ENCODE data around the gene CAPN1. TPM values are rescaled to one million over a fixed set of nuclear protein-coding genes. Genes with fewer than 3 reads are reported as not detected.
"Not testable (repeated sequence)": the region's sequence is repeated elsewhere in the genome, so short reads cannot be mapped to it uniquely, and the experiment has no call there.

CAPN1 gene
- total and polyA plus RNA-seq, 2 donors (not counting 1 experiment from before 2014, with no cell fraction given), result 192 to 202 TPM

DNA sequence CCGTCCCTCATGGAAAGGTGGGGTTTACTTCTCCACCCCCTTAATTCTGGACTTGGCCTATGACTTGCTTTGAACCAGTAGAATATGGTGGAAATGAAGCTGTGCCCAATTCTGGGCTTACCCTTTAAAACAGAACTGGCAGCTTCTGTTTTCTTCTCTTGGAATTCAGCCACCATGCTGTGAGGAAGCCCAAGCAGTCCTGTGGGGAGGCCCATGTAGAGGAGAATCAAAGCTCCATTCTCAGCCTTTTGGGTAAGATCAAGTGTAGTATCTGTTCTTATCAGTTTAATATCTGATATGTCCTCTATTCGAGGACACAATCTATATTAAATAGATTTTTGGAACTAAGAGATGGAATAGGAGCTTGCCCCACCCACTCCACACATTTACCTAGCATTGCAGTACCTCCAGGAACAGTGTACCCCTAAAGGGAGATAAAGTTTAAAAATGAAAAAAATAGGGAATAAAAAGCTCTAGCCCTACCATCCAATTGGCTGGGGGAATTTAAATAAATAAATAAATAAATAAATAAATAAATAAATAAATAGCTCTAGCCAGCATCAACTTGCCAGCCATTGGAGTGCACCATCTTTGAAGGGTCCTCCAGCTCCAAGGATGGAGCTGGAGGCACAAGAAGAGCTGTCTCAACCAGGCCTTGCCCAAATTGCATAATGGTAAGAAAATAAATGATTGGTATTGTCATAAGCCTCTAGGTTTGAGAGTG, 34.2 kb upstream of the CAPN1 start:
- ChIA-PET CTCF (interaction anchor here (0.8 kb wide), 1 partner anchor 32 kb away, joined by 3 read pairs; no protein-coding TSS in a partner anchor), POLR2A (interaction anchor here (0.6 kb wide), 1 partner anchor 399 kb away, joined by 4 read pairs; no protein-coding TSS in a partner anchor)
- Mint-ChIP-seq H3K4me3 (no peak overlapping the region), H3K9me3 (ENCODE audit: insufficient read depth) (no peaks in the 10 kb centered on the region), H3K4me1 (peaks cover 37% of the 10 kb centered on the region), H3K27me3 (no peaks in the 10 kb centered on the region), H3K27ac (no peak overlapping the region)
- H3K4me1 ChIP-seq (ENCODE audit: control insufficient read depth in 2 of 2, insufficient read depth in 2 of 2, low read length in 2 of 2), result peaks cover 23 to 28% of the 10 kb centered on the region in 2 donors
- ATAC-seq (ENCODE audit: low read depth) (no peak), DNase-seq (no peak)
- no peaks in the 10 kb centered on the region for H3K9me3 ChIP-seq (ENCODE audit: control extremely low read depth in 1 of 3, control insufficient read depth in 2 of 3, insufficient read depth in 1 of 3, low read length in 2 of 3)
- no peaks in the 10 kb centered on the region for H3K79me2 ChIP-seq (ENCODE audit: control insufficient read depth, insufficient read depth, low read length)
- no peak overlapping the region for H3K9ac ChIP-seq (ENCODE audit: low read length)
- H2AFZ ChIP-seq (ENCODE audit: insufficient read depth, low read depth, low read length, poor library complexity, severe bottlenecking), result no peak overlapping the region
- no peak overlapping the region for H3K4me2 ChIP-seq (replicated peaks; ENCODE audit: low read depth, low read length, poor library complexity, severe bottlenecking)
- no CpG with 5 or more reads among the region's 2 CpGs for WGBS (ENCODE audit: insufficient coverage)
- no peaks in the 10 kb centered on the region for H4K20me1 ChIP-seq (ENCODE audit: control insufficient read depth, insufficient read depth, low read length, poor library complexity, severe bottlenecking)
- TF ChIP-seq EZH2 (IDR thresholded peaks at IDR 0.05; ENCODE audit: borderline replicate concordance, insufficient read depth, low read depth, low read length, poor library complexity, severe bottlenecking), result no peak
- TF ChIP-seq, protein P1, sequence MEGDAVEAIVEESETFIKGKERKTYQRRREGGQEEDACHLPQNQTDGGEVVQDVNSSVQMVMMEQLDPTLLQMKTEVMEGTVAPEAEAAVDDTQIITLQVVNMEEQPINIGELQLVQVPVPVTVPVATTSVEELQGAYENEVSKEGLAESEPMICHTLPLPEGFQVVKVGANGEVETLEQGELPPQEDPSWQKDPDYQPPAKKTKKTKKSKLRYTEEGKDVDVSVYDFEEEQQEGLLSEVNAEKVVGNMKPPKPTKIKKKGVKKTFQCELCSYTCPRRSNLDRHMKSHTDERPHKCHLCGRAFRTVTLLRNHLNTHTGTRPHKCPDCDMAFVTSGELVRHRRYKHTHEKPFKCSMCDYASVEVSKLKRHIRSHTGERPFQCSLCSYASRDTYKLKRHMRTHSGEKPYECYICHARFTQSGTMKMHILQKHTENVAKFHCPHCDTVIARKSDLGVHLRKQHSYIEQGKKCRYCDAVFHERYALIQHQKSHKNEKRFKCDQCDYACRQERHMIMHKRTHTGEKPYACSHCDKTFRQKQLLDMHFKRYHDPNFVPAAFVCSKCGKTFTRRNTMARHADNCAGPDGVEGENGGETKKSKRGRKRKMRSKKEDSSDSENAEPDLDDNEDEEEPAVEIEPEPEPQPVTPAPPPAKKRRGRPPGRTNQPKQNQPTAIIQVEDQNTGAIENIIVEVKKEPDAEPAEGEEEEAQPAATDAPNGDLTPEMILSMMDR (IDR thresholded peaks at IDR 0.05), result no peak
- intact Hi-C loops (cut with micrococcal nuclease), result no loop called here
- no peaks in the 10 kb centered on the region for H3K27me3 ChIP-seq (replicated peaks in 1 of 4; ENCODE audit: control extremely low read depth in 1 of 4, control insufficient read depth in 3 of 4, insufficient read depth in 4 of 4, low read length in 3 of 4)
- no peak overlapping the region for H3K4me3 ChIP-seq (ENCODE audit: control extremely low read depth in 1 of 5, extremely low read depth in 1 of 5, insufficient read depth in 1 of 5, low read depth in 2 of 5, low read length in 4 of 5)
- H3K36me3 ChIP-seq (replicated peaks in 1 of 2; ENCODE audit: control extremely low read depth in 1 of 2, control insufficient read depth in 1 of 2, extremely low read depth in 1 of 2, insufficient read depth in 2 of 2, low read length in 1 of 2), result no peaks in the 10 kb centered on the region
- H3K27ac ChIP-seq (ENCODE audit: low read length in 2 of 2), result no peak overlapping the region

DNA sequence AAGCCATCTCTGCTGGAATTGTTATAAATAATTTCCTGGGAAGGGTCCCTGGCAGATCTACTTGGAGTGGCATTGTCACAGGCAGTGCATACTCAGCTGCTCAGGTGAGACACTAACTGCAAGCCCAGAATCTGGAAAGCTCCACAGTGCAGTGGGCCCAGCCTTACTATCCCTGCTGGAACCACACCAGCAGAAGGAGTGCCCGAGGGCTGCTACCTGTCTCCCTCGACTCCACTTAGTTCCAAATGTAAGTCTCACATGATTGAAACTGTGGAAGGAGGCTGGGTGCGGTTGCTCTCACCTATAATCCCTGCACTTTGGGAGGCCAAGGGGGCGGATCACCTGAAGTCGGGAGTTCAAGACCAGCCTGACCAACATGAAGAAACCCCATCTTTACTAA, 33.1 kb upstream of the CAPN1 start:
- Histone ChIP-seq H3K9ac (ENCODE audit: low read length) (no peak overlapping the region), H3K36me3 (replicated peaks in 1 of 2; ENCODE audit: control extremely low read depth in 1 of 2, control insufficient read depth in 1 of 2, extremely low read depth in 1 of 2, insufficient read depth in 2 of 2, low read length in 1 of 2) (no peaks in the 10 kb centered on the region), H3K27me3 (replicated peaks in 1 of 4; ENCODE audit: control extremely low read depth in 1 of 4, control insufficient read depth in 3 of 4, insufficient read depth in 4 of 4, low read length in 3 of 4) (no peaks in the 10 kb centered on the region), H3K79me2 (ENCODE audit: control insufficient read depth, insufficient read depth, low read length) (no peaks in the 10 kb centered on the region), H4K20me1 (ENCODE audit: control insufficient read depth, insufficient read depth, low read length, poor library complexity, severe bottlenecking) (no peaks in the 10 kb centered on the region), H3K9me3 (ENCODE audit: control extremely low read depth in 1 of 3, control insufficient read depth in 2 of 3, insufficient read depth in 1 of 3, low read length in 2 of 3) (no peaks in the 10 kb centered on the region), H3K4me2 (replicated peaks; ENCODE audit: low read depth, low read length, poor library complexity, severe bottlenecking) (no peak overlapping the region), H3K4me1 (ENCODE audit: control insufficient read depth in 2 of 2, insufficient read depth in 2 of 2, low read length in 2 of 2) (peaks cover 23 to 27% of the 10 kb centered on the region in 2 donors), H3K4me3 (ENCODE audit: control extremely low read depth in 1 of 5, extremely low read depth in 1 of 5, insufficient read depth in 1 of 5, low read depth in 2 of 5, low read length in 4 of 5) (no peak overlapping the region), H3K27ac (ENCODE audit: low read length in 2 of 2) (no peak overlapping the region), H2AFZ (ENCODE audit: insufficient read depth, low read depth, low read length, poor library complexity, severe bottlenecking) (no peak overlapping the region)
- DNase-seq, result no peak
- H3K4me1 Mint-ChIP-seq, result peaks cover 41% of the 10 kb centered on the region
- H3K9me3 Mint-ChIP-seq (ENCODE audit: insufficient read depth), result no peaks in the 10 kb centered on the region
- POLR2A ChIA-PET, result interaction anchor here (0.7 kb wide), 1 partner anchor 366 kb away, joined by 3 read pairs; no protein-coding TSS in a partner anchor
- H3K27ac Mint-ChIP-seq, result no peak overlapping the region
- intact Hi-C loops (cut with micrococcal nuclease), result no loop called here
- TF ChIP-seq, protein P1 (IDR thresholded peaks at IDR 0.05), result no peak
- TF ChIP-seq EZH2 (IDR thresholded peaks at IDR 0.05; ENCODE audit: borderline replicate concordance, insufficient read depth, low read depth, low read length, poor library complexity, severe bottlenecking), result no peak
- no peak overlapping the region for H3K4me3 Mint-ChIP-seq
- ATAC-seq (ENCODE audit: low read depth), result no peak
- H3K27me3 Mint-ChIP-seq, result no peaks in the 10 kb centered on the region
- CTCF ChIA-PET, result no interaction called here
- whole genome bisulfite sequencing (ENCODE audit: insufficient coverage), result 97% methylated on average over 5 of the region's 5 CpGs

DNA sequence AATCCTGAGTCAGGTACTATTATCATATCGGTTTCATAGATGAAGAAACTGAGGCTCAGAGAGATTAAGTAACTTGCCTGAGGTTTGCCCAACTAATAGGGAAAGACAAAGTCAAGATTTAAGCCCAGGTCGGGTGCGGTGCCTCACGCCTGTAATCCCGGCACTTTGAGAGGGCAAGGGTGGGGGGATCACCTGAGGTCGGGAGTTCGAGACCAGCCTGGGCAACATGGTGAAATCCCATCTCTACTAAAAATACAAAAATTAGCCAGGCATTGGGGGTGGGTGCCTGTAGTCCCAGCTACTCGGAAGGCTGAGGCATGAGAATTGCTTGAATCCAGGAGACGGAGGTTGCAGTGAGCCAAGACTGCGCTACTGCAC, 31.6 kb upstream of the CAPN1 start:
- H3K27ac Mint-ChIP-seq; ATAC-seq (ENCODE audit: low read depth): not testable (repeated sequence)
- peaks cover 40% of the 10 kb centered on the region for H3K4me1 Mint-ChIP-seq

More for the DNA sequence above, 31.6 kb upstream of the CAPN1 start:
- POLR2A ChIA-PET; H3K36me3 ChIP-seq (replicated peaks in 1 of 2; ENCODE audit: control extremely low read depth in 1 of 2, control insufficient read depth in 1 of 2, extremely low read depth in 1 of 2, insufficient read depth in 2 of 2, low read length in 1 of 2); H2AFZ ChIP-seq (ENCODE audit: insufficient read depth, low read depth, low read length, poor library complexity, severe bottlenecking); H3K9me3 ChIP-seq (ENCODE audit: control extremely low read depth in 1 of 3, control insufficient read depth in 2 of 3, insufficient read depth in 1 of 3, low read length in 2 of 3); H3K79me2 ChIP-seq (ENCODE audit: control insufficient read depth, insufficient read depth, low read length); H3K4me3 ChIP-seq (ENCODE audit: control extremely low read depth in 1 of 5, extremely low read depth in 1 of 5, insufficient read depth in 1 of 5, low read depth in 2 of 5, low read length in 4 of 5); H3K27ac ChIP-seq (ENCODE audit: low read length in 2 of 2); H3K27me3 ChIP-seq (replicated peaks in 1 of 4; ENCODE audit: control extremely low read depth in 1 of 4, control insufficient read depth in 3 of 4, insufficient read depth in 4 of 4, low read length in 3 of 4); H3K4me2 ChIP-seq (replicated peaks; ENCODE audit: low read depth, low read length, poor library complexity, severe bottlenecking); H3K4me3 Mint-ChIP-seq; H4K20me1 ChIP-seq (ENCODE audit: control insufficient read depth, insufficient read depth, low read length, poor library complexity, severe bottlenecking); intact Hi-C loops (cut with micrococcal nuclease); H3K9me3 Mint-ChIP-seq (ENCODE audit: insufficient read depth); H3K27me3 Mint-ChIP-seq; H3K9ac ChIP-seq (ENCODE audit: low read length); DNase-seq: not testable (repeated sequence)
- peaks cover 23 to 27% of the 10 kb centered on the region in 2 donors for H3K4me1 ChIP-seq (ENCODE audit: control insufficient read depth in 2 of 2, insufficient read depth in 2 of 2, low read length in 2 of 2)
- WGBS (ENCODE audit: insufficient coverage), result 86% methylated on average over 3 of the region's 10 CpGs
- CTCF ChIA-PET, result interaction anchor here (0.7 kb wide), 1 partner anchor 15 kb away, joined by 3 read pairs; no protein-coding TSS in a partner anchor
